Measurements from ENCODE around the gene SERP2. TPM values are rescaled to one million over a fixed set of nuclear protein-coding genes. Genes with fewer than 3 reads are reported as not detected.

The SERP2 gene
- polyA plus RNA-seq, 1 experiment = 5.4 TPM

- DNase-seq (ENCODE audit: low read depth) = no peak
- CTCF ChIA-PET = interaction anchor here (0.7 to 8.0 kb wide), 15 partner anchors 10 to 536 kb away, joined by 3 to 48 read pairs (median 5); no protein-coding TSS in a partner anchor
- Histone ChIP-seq H3K36me3 (ENCODE audit: control insufficient read depth, insufficient read depth, low read length) (peaks cover 5% of the 10 kb centered on the region), H3K27me3 (ENCODE audit: control insufficient read depth, insufficient read depth, low read length) (no peaks in the 10 kb centered on the region), H3K4me3 (ENCODE audit: low read depth, low read length) (no peak overlapping the region)
- TF ChIP-seq CTCF (IDR thresholded peaks at IDR 0.05; ENCODE audit: insufficient read depth, low read depth, low read length) = no peak
- POLR2A ChIA-PET = no interaction called here
These were observed 64.6 kb downstream of the SERP2 start for GRCh38 chr13:44438234-44438579.

GRCh38 chr13:44439452-44440024, 65.9 kb downstream of the SERP2 start:
- POLR2A ChIA-PET = interaction anchor here (0.6 kb wide), 1 partner anchor 725 kb away, joined by 3 read pairs; no protein-coding TSS in a partner anchor
- Histone ChIP-seq H3K4me3 (ENCODE audit: low read depth, low read length) (no peak overlapping the region), H3K36me3 (ENCODE audit: control insufficient read depth, insufficient read depth, low read length) (no peaks in the 10 kb centered on the region), H3K27me3 (ENCODE audit: control insufficient read depth, insufficient read depth, low read length) (no peaks in the 10 kb centered on the region)
- no peak for DNase-seq (ENCODE audit: low read depth)
- no peak for TF ChIP-seq CTCF (IDR thresholded peaks at IDR 0.05; ENCODE audit: insufficient read depth, low read depth, low read length)
- CTCF ChIA-PET = interaction anchor here (1.1 to 8.0 kb wide), 8 partner anchors 17 to 534 kb away, joined by 4 to 48 read pairs (median 14); no protein-coding TSS in a partner anchor

GRCh38 chr13:44440046-44440608, 66.5 kb downstream of the SERP2 start:
- no peak for DNase-seq (ENCODE audit: low read depth)
- ChIA-PET POLR2A (no interaction called here), CTCF (interaction anchor here (0.6 to 8.0 kb wide), 4 partner anchors 11 to 532 kb away, joined by 3 to 48 read pairs (median 6); no protein-coding TSS in a partner anchor)
- no peak for TF ChIP-seq CTCF (IDR thresholded peaks at IDR 0.05; ENCODE audit: insufficient read depth, low read depth, low read length)
- no peaks in the 10 kb centered on the region for H3K27me3 ChIP-seq (ENCODE audit: control insufficient read depth, insufficient read depth, low read length)
- no peak overlapping the region for H3K4me3 ChIP-seq (ENCODE audit: low read depth, low read length)
- no peaks in the 10 kb centered on the region for H3K36me3 ChIP-seq (ENCODE audit: control insufficient read depth, insufficient read depth, low read length)

Other genes starting within 250 kb of the SERP2 start
- 33.5 and 39.2 TPM in 2 replicates for gene TSC22D1, start 202.5 kb downstream of the SERP2 start, polyA plus RNA-seq (2011; rRNA removed)

All from BJ (cell line).